Measurements from ENCODE around the gene ACP4. TPM values are rescaled to one million over a fixed set of nuclear protein-coding genes. Genes with fewer than 3 reads are reported as not detected.
"Not testable (repeated sequence)": the region's sequence is repeated elsewhere in the genome, so short reads cannot be mapped to it uniquely, and the experiment has no call there.

The ACP4 gene
- total RNA-seq, 4 donors from 2014 or later: not detected

DNA sequence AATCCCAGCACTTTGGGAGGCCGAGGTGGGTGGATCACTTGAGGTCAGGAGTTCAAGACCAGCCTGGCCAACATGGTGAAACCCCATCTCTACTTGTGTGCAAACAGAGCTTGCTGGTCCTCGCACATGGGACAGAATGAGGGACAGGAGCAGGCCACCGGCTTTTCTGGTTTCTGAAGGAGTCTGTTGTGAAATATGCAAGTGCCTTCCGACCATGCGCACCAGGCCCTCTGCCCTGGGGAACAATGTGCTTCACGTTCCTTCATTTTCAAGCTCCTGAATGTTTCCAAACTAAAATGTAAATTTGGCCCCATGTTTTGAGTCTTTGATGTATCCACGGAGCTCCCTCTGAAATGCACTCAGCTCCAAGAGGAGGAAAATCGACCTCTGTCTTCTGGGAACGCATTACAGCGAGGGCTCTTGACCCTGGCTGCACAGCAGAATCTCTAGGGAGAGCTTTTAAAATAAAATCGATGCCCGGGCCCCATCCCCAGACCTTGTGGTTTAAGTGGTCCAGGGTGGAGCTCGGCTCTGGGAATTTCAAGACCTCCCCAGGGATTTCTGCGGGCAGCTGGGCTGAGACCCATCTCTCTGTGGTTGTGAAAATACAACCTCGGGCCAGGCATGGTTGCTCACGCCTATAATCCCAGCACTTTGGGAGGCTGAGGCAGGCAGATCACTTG lies 9.3 kb upstream of the ACP4 start:
- DNase-seq: no peak
- H3K4me1 ChIP-seq: no peaks in the 10 kb centered on the region
- no peak for ATAC-seq
- intact Hi-C loops (cut with DNase I; ENCODE audit: low total_unique reads) (no loop called here), in situ Hi-C loops (cut with MboI; ENCODE audit: low sequenced_read_pairs in 4 of 4) (loop anchor here (10.0 to 25.0 kb wide), 3 partner anchors 244 to 426 kb away; partner anchors contain the start of gene NAPSA (in 2 of the 4))
- peaks cover 0 to 5% (median 0%) of the 10 kb centered on the region in 3 donors for H3K9me3 ChIP-seq
- TF ChIP-seq, protein P1, sequence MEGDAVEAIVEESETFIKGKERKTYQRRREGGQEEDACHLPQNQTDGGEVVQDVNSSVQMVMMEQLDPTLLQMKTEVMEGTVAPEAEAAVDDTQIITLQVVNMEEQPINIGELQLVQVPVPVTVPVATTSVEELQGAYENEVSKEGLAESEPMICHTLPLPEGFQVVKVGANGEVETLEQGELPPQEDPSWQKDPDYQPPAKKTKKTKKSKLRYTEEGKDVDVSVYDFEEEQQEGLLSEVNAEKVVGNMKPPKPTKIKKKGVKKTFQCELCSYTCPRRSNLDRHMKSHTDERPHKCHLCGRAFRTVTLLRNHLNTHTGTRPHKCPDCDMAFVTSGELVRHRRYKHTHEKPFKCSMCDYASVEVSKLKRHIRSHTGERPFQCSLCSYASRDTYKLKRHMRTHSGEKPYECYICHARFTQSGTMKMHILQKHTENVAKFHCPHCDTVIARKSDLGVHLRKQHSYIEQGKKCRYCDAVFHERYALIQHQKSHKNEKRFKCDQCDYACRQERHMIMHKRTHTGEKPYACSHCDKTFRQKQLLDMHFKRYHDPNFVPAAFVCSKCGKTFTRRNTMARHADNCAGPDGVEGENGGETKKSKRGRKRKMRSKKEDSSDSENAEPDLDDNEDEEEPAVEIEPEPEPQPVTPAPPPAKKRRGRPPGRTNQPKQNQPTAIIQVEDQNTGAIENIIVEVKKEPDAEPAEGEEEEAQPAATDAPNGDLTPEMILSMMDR (IDR thresholded peaks at IDR 0.05 in 4 of 5, conservative IDR thresholded peaks at IDR 0.05 in 1 of 5): no peak
- TF ChIP-seq POLR2A (IDR thresholded peaks at IDR 0.05): no peak
- no peak overlapping the region for H3K27ac ChIP-seq
- H3K27me3 ChIP-seq: peaks cover 42 to 49% (median 46%) of the 10 kb centered on the region in 3 donors
- H3K36me3 ChIP-seq: no peaks in the 10 kb centered on the region
- no peak overlapping the region for H3K4me3 ChIP-seq

DNA sequence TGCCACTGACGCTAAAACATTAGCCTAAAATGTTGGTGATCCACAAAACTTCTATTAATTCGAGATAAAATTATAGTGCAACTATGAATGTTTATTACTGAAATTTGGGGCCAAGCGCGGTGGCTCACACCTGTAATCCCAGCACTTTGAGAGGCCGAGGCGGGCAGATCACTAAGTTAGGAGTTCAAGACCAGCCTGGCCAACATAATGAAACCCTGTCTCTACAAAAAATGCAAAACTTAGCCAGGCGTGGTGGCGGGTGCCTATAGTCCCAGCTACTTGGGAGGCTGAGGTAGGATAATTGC lies 6.4 kb upstream of the ACP4 start:
- DNase-seq, H3K4me3 ChIP-seq, H3K36me3 ChIP-seq, H3K27ac ChIP-seq, ATAC-seq, H3K4me1 ChIP-seq, H3K9me3 ChIP-seq: not testable (repeated sequence)
- H3K27me3 ChIP-seq: peaks cover 20 to 29% (median 25%) of the 10 kb centered on the region in 3 donors
- in situ Hi-C loops (cut with MboI; ENCODE audit: low sequenced_read_pairs in 4 of 4) (loop anchor here (10.0 to 25.0 kb wide), 3 partner anchors 246 to 429 kb away; partner anchors contain the start of gene NAPSA (in 2 of the 4)), intact Hi-C loops (cut with DNase I; ENCODE audit: low total_unique reads) (loop anchor here (2.0 kb wide), 3 partner anchors 59 to 427 kb away; no protein-coding TSS in a partner anchor)
- TF ChIP-seq, protein P1 (IDR thresholded peaks at IDR 0.05 in 4 of 5, conservative IDR thresholded peaks at IDR 0.05 in 1 of 5): peak in 1 of 5 experiments; percentile 5

DNA sequence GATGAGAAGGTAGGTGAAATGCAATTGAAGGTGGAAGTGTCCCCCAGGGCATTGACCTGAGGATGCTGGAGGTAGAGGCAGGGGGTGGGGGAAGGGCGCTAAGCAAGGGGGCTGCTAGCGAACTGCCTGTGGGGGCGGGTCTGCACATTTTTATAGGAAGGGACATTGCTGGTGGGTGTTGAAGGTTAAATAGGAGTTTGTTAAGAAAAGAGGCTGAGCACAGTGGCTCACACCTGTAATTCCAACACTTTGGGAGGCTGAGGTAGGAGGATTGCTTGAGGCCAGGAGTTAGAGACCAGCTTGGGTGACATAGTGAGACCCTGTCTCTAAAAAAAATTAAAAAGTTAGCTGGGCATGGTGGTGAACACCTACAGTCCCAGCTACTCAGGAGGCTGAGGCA lies 5.5 kb upstream of the ACP4 start:
- Histone ChIP-seq H3K4me1 (no peaks in the 10 kb centered on the region), H3K27ac (no peak overlapping the region), H3K36me3 (no peaks in the 10 kb centered on the region), H3K4me3 (no peak overlapping the region), H3K27me3 (peaks cover 13 to 20% (median 17%) of the 10 kb centered on the region in 3 donors), H3K9me3 (no peaks in the 10 kb centered on the region)
- DNase-seq (no peak), ATAC-seq (no peak)
- intact Hi-C loops (cut with DNase I; ENCODE audit: low total_unique reads): no loop called here
- no peak for TF ChIP-seq POLR2A (IDR thresholded peaks at IDR 0.05)
- TF ChIP-seq, protein P1 (IDR thresholded peaks at IDR 0.05 in 4 of 5, conservative IDR thresholded peaks at IDR 0.05 in 1 of 5): no peak
- in situ Hi-C loops (cut with MboI; ENCODE audit: low sequenced_read_pairs in 4 of 4): loop anchor here (5.0 to 25.0 kb wide), 4 partner anchors 247 to 430 kb away; partner anchors contain the start of gene NAPSA (in 2 of the 4)

DNA sequence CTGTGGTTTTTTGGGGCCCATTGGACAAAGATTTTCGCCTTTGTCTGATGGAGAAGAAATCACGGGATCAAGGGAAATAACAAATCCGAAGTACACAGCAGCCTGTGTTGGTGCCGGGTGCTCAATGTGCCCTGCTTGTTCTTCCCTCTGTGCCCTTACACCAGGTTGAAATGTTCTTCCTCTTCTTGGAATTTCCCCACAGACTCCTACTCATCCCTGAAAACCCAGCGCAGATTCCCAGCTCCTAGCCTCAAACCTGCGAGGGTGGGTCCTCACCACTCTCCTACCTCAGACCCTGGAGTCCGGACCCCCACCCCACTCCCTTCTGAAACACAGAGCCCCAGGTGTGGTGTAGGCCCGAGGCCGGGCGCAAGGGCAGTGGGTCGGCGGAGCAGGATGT lies 4.9 kb upstream of the ACP4 start:
- Histone ChIP-seq H3K4me1 (no peaks in the 10 kb centered on the region), H3K4me3 (no peak overlapping the region), H3K36me3 (no peaks in the 10 kb centered on the region), H3K27ac (no peak overlapping the region), H3K27me3 (peaks cover 7 to 14% (median 11%) of the 10 kb centered on the region in 3 donors), H3K9me3 (no peaks in the 10 kb centered on the region)
- TF ChIP-seq, protein P1 (IDR thresholded peaks at IDR 0.05 in 4 of 5, conservative IDR thresholded peaks at IDR 0.05 in 1 of 5): no peak
- TF ChIP-seq POLR2A (IDR thresholded peaks at IDR 0.05): no peak
- DNase-seq: no peak
- intact Hi-C loops (cut with DNase I; ENCODE audit: low total_unique reads) (no loop called here), in situ Hi-C loops (cut with MboI; ENCODE audit: low sequenced_read_pairs in 4 of 4) (loop anchor here (5.0 to 25.0 kb wide), 4 partner anchors 248 to 431 kb away; partner anchors contain the start of gene NAPSA (in 2 of the 4))
- no peak for ATAC-seq
